Muscle of back (tissue), 11 donors: ENCODE measurements around the gene ANTXR1. TPM values are rescaled to one million over a fixed set of nuclear protein-coding genes. Genes with fewer than 3 reads are reported as not detected.

Experiments
- DNase-seq, 3 donors: peaks; one replicate each; pipeline versions ENCODE4 v3.0.0 to v3.0.0-alpha.2; 2013
- polyA plus RNA-seq, 10 donors: library from polyadenylated mRNA; unstranded; fragments of 120-200 nt; gene quantifications; one replicate each; pipeline ENCODE4 v1.2.1, GENCODE V29; 2013; ENCODE audit not compliant: insufficient read length in 10 of 10

The ANTXR1 gene
- polyA plus RNA-seq, 10 donors, result 131 to 213 (median 153) TPM

DNA sequence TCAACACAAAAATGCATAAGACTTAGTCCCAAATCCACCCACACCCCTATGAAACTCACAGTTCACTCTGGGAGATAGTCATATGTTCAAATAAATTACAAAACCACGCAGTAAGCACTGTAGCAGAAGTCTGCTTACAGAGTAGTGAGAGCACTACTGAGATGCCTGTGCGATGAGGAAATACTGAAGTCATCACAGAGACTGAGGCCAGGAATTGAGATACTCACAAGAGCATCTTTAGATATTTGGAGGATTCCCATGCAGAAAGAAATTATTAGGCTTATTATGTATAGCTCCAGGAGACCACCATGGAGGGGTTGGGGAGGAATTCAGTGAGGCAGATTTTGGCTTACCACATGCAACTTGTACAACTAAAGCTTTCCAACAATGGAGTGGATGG, 82.3 kb downstream of the ANTXR1 start:
- DNase-seq, result peak; percentile 86 to 94 (median 90)

DNA sequence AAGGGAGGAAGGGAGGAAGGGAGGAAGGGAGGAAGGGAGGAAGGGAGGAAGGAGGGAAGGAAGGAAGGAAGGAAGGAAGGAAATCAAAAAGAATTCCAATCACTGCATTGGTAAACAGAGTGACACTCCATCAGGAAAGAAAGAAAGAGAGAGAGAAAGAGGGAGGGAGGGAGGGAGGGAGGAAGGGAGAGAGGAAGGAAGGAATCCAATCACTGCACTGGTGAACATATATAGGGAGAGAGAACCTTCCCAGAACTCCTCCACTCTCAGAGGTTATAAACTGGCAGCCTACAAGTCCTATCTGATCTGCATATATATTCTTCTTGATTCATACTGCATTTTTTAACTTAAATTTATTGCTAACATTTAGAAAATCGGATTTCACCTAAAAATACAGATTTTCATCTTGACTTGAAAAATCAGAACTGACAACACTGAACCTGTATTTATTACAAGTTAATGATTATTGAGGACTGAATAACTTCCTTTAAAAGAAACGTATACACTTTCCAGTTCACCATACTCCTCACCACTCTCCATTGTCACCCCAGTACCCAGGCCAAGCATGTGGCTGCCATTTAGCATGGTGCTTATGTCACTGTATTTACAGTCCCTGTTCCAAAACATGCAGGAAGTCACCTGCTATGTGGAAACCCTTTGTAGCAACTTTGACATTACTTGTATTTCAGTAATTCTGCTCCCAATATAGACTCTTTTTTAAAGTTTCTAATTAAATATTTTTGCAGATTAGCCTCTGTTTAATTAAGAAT, 83.5 kb downstream of the ANTXR1 start:
- no peak for DNase-seq

DNA sequence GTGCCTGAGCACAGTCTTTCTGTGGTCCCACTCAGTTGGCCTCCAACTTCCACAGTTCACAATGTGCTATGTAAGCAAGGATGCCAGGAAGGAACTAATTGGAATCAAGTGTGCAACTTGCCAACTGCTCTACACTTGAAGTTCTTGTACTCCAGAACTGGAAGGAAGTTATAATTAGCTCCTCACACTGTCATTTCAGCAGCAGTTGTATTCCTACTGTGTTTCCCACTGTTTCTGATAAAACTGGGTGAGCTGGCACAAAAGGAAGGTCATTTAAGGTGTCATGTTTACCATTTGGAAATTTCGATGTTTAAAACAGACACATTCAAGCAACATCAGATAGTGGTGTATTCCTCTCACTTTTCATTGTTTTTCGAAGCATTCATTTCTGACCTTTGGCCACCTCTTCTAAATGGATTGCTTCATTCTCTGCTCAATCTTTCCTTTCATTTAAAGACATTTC, 84.2 kb downstream of the ANTXR1 start:
- DNase-seq, result no peak

DNA sequence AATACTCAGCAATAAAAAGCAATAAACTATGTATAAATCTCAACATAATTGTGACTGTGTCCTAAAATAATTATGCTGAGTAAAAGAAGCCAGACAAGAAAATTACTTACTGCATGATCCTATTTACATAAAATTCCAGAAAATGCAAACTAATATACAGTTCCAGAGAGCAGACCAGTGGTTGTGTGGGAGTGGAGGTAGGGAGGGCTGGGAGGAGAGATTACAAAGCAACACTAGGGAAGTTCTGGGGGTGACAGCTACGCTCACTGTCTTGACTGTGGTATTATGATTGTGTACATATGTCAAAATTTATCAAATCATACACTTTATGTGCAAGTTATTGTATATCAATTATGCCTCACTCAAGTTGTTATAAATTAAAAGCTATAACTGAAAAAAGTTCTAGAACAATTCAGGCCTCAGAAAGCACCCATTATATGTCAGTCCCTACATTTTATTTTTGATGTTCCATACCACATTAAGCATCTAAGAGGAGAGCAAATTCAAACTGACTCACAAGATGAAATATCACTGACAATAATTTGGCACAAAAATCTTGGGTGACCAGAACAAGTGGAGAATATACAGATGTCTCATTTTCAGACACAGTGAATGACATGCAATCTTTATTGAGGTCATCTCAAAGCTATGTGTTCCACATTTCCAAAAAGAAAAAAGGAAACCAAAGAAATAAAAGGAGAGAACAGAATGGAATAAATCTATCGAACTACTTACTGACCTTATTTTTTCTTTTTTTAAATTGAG, 85.1 kb downstream of the ANTXR1 start:
- DNase-seq, result no peak

DNA sequence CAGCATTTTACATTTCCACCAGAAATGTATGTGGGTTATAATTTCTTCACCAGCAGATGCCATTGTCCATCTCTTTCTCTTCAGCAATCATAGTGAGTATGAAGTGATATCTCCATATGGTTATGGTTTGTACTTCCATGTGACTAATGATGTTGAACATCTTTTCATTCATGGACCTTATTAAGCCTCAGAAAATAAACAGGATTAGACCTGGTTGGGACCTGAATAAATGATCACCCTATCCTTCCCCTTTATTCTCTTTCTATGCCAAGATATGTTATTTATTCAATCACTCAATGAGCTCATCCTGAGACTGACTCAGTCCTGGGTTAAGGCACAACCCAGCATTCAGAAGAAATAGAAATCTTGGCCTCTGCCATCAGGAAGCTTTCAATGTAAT, 86.6 kb downstream of the ANTXR1 start:
- no peak for DNase-seq

DNA sequence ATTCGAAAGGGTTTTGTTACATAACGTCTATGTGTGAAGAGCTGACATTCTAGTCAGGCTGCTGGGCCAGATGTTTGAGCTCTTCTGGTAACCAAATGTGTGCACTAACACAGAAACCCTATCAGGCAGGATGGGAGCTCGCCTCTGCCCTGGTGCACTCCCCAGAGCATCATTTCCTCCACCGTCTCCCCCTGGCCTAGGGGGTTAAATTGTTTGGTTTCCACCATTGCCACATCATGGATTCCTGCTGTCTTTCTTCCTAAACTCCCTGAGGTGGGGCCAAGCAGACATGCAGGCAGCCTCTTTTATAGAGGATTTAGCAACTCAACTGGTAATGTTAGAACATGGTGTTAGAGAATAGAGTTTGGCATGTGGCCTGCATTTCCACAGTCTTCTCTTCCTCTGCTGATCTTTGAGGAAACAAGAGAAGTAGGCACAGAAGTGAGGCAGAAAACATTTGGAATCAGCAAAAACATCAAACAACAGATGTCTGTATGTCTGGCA, 87.3 kb downstream of the ANTXR1 start:
- peak in 1 of 3 donors; percentile 47 for DNase-seq

DNA sequence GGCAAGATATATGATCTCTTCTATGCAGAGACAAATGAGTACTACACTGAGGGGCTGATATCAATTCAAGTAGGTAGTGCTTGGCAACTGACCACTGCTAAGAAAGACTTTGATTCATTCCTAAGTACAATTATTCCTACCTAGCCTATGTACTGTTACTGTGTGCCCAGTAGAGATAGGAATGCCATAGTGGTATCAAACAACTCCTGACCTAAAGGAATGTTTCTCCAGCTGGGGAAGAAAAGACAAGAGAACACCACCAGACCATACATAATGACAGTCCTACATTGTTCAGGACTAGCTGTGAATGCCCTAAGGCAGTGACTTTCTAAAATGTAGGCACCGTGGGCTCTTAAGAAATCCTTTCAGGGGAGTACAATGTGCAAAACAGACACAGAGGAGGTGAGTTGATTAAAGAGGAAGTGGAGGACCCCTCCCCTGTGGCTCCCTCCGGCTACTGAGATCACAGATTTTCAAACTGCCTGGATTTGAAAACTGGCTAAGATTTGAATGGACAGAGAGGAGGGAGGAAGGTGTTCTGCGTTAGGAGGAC, 89.1 kb downstream of the ANTXR1 start:
- DNase-seq, result no peak

DNA sequence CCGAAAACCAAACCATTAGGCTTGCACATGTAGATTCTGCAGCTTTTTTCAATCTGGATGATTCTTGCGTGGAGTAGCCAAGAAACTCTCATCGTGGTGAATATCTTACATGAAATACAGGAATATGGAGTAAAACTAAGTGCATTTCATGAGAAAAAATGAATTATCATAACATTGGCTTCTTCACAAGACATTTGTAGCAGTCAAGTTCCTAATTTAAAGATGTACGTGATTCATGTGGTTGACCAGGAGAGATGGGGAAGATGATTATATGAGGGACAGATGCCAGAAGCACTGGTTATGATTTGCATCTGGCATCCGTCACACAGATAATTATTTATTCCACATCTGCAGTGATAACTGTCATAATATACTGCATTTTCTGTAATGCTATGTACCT, 90.4 kb downstream of the ANTXR1 start:
- peak; percentile 46 to 85 (median 59) for DNase-seq

DNA sequence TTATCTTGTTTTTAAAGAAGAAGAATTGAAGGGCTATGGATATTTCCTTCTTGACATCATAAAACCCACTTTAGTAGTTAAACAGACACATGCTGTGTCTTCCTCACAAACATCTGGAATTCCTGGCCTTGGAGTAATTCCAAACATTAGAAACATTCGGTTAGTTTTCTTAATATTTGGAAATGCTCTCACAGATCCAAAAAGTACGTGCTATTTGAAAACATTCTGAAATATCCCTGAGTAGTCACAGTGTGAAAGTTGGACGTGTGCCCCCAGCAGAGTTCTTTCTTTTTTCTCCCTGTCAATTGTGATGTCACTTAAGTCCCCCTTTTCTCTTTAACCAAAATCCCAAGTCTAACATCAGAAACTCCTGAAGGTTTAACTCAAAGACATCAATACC, 91.3 kb downstream of the ANTXR1 start:
- peak; percentile 61 to 89 (median 74) for DNase-seq

DNA sequence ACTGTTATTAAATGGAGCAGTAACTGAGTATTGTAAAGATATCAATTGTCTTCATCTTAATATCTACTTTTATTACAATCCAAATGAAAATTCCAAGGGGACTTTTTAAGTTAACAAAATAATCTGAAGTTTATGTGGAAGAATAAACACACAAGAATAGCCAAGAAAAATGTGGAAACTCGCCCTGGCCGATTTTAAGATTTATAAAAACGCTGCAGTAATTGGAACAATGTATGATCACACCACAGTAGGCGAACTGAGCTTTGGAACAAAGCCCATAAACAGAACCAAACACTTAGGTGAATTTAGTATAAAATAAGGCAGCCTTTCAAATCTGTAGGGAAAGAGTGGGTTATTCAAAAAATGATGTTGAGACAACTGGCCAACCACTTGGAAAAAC, 96.3 kb downstream of the ANTXR1 start:
- DNase-seq, result peak in 1 of 3 donors; percentile 52

DNA sequence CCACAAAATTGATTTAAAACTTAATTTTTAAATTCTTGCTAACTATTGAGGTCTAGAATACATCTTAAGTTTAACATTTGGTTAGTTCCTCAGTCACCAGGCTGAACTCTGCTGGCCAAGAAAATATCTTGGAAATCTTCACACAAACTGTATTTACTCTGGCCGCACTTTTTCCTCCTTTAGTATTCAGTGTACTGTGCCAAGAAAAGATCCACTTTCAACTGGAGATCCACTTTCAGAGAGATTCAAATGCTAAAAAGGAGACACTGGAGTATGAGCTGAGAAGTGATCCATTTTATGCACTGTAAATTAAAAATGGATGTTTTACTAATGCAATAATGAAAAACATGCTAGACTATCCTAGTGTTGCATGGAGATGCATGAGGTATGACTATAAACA, 98.1 kb downstream of the ANTXR1 start:
- peak; percentile 62 to 84 (median 70) for DNase-seq

DNA sequence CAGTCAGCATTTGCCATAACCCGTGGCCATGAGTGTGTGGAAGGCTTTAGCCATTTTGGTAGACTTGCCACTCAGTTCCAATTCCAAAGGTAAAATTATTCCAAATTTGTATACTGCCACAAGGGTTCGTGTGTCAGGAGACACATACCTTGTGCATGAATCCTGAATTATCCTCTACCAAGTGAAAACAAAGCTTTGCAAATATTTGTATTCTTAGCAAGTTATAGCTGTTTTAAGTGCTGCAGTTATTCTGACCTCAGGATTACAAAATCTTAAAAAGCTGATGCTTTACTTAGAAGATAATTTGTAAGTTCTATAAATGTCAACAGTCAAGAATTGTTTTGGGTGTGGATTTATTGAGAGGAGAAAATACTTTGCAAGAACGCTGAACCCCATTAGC, 100.6 kb downstream of the ANTXR1 start:
- DNase-seq, result no peak

DNA sequence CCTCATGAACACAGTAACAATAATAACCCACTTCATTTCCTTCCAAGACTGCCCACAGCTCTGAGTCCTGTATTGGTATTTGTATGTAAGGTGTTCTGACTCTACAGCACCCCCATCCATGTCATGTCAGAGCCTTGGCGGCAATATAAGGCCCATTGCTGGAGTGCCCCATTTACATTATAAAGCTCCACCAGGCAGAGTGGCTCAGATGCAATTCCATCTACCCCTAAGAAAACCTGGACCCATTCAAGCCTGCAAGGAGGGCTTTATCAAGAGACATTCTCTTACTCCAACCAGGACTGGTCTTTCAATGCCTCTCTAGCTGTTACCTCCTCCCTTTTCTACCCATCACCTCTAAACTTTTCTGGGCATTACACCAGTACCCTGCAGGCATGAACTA, 101.6 kb downstream of the ANTXR1 start:
- DNase-seq, result no peak

DNA sequence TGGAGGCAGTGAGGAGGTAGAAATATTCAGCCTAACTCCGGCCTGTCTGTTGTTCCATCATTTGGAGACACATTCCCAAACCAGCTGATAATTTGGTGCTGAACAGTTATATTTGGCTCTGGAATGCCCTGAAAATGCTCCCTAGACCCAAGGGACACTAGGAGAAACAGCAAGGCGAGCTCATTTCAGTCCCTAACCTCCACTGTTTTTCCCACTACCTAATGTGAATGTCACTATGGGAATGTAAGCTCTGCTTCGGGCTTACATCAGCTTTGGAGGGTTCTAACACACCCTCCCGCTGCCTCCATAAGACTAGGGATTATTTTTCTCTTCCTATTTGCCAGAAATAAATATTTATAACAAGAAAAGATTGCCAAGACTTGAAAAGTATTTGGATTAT, 103.5 kb downstream of the ANTXR1 start:
- no peak for DNase-seq

DNA sequence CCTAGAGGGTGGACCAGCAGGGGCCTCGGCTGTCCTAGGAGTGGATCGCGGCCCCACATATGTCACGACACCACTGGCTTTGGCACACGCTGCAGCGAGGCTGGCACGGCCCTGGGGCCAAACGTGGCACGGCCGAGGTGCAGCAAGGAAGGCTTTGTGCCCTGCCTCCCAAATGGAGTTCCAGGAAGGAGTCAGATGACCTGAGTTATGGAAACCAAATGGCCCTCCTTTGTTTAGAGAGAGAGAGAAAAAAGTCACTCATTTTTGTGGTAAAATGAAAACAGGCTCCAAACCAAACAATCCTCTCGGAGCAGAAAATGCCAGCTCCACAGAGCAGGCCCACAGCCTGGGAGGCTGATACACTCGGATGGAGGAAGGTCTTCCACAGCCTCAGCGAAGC, 105.6 kb downstream of the ANTXR1 start:
- DNase-seq, result no peak

DNA sequence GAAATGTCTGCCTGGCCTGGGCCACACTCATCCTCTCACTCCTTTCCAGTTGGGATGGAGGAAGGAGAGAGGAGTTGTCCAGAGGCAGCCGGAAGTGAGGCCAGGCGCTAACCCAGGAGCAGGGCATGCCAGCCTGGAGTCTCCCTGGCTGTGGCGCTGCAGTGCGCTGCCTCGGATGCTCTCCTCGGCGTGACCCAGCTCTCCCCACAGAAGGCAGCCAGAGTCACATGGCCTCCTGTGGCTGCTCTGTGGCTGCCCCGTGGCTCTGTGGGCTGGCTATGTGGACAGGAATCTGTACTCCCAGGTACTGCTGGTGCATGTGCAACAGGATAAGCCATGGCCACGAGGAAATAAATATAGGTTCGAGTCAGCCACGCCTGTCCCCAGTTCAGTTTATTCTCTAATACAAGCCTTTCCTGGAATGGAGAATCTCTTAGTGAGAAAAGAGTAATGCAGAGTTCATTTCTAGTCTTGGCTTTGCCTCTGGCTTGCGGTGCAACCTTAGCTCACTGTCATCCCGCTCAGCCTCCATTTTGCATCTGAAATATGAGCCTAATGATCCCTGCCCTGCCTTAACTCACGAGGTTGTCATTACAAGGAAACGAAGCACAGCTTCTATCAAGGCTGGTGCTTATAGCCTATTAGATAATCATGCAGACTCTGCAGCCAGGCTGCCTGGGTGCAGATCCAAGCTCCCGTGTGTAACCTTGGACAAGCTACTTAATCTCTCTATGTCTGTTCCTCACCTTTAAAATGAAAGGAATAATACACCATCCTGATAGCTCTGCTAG, 106.3 kb downstream of the ANTXR1 start:
- DNase-seq, result no peak

DNA sequence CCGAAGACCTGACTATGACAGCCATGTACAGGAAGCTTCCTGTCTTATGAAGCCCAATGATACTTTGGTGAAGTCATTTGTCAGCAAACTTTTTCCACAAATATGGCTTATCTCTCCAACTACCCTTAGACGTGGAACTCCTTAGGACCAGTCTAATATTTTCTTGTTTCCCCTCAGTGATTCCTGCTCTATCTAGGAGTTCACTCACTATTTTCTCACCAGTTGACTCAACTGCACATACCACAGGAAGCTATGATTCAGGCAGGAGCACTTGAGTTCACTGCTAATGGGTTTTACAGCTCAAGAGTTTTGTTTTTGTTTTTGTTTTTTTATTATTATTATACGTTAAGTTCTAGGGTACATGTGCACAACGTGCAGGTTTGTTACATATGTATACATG, 109.3 kb downstream of the ANTXR1 start:
- DNase-seq, result no peak

DNA sequence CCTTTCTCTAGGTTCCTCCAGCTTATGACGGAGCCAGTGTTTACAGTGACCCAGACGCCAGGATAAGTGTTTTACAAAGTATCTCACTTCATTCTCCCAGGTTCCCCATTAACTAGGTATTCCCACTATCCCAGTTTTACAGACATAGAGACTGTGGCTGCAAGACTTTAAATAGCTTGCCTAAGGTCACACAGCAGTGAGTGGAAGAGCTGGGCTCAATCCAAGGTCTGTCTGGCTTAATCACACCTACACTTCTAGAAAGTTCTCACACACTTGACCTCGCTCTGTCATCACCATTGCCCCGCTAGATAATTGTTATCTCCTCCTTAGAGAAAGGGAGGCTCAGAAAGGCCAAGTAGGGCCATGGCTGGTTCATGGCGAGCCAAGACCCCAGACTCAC, 110.2 kb downstream of the ANTXR1 start:
- DNase-seq, result no peak

DNA sequence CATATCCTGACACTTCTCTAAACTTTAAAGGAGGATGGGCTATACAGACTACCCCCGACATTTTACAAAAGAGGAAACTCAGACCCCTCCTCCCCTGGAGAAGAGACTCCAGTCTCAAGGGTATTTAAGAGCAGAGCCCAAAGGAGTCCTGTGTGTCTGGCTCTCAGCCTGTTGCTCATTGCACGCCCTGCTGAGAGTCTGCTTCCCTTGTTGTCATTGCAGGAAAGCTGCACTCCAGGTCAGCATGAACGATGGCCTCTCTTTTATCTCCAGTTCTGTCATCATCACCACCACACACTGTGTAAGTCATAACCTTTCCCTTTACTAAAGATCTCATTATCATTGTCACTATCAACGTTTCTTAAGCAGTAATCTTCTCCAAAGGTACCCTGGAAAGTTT, 111.4 kb downstream of the ANTXR1 start:
- no peak for DNase-seq

DNA sequence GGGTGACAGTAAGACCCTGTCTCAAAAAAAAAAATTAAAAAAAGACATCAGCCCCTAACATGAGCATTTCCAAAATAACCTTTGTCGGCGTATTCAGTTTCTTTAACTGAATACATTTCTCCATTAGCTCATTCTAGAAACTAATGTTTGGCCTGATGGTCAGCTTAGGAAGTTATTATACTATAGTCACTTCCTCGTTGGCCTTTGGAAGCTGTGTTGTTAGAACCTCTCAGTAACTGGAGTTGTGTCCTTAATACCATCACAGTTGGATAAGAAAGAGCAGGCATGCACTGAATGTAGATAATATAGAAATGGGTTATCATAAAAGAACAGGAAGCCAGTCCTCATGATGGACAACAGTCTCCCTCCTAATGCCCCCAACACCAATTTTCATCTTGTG, 112.8 kb downstream of the ANTXR1 start:
- no peak for DNase-seq

DNA sequence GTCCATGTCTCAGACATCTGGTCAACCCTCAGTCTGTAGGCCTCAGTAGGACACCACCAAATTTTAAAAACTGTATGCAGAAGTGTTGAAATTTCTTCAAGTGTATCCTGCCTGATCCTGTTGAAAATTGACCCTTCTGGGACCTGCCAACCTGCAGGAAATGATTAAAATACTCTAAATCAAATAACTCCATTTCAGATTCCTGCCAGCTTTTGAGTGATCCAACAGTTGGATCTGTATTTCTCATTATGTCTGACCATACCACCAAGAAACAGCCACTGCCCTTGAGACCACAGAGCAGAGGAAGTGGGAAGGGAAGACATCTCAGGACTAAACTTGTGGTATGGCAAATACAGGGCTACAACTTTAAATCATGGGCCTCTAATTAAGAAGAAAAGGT, 113.4 kb downstream of the ANTXR1 start:
- DNase-seq, result no peak

DNA sequence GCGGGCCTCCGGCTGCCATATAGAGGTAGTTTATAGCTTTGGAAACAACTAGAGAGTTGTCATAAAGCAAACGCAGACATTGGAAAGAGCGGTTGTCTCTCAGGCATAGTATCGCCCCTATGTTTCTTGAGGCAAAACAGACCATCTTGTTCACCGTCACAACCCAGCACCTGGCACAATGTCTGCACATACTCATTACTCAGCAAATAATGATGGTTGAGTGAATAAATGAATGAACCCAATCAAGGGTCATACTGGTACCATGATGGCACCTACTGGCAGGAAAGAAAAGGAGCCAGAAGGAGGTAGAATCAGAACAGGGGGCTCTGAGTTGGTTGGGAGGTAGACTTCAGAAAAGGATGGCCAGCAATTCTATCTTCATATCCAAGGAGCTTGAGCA, 118.5 kb downstream of the ANTXR1 start:
- no peak for DNase-seq
